Stimulated activated CD4-positive, alpha-beta T cell treated with anti-CD3 and anti-CD28 coated beads, Interleukin-1b, Interleukin-23, amount 100 ng/mL, for 4 hours (primary cell): ENCODE measurements around the gene PRAC1.

Source experiments
- DNase-seq, 2 donors: peaks; one replicate each; pipeline ENCODE4 v3.0.0-alpha.2; 2020; ENCODE audit warnings: low read depth in 2 of 2

PRAC1 gene

GRCh38 chr17:48722201-48722907 is at the start of gene PRAC1:
Gene PRAC1, minus strand, starts transcription at chr17:48722518. Its CDS starts 126 bp downstream, at chr17:48722392.
- no peak for DNase-seq

- no peak for DNase-seq
Observed at GRCh38 chr17:48770954-48771353, 48.6 kb upstream of the PRAC1 start.

GRCh38 chr17:48769009-48769675 is 46.8 kb upstream of the PRAC1 start:
- DNase-seq: no peak

GRCh38 chr17:48767263-48767774 is 45.0 kb upstream of the PRAC1 start:
- DNase-seq: no peak

GRCh38 chr17:48761114-48761513 is 38.8 kb upstream of the PRAC1 start:
- no peak for DNase-seq

- no peak for DNase-seq
Observed at GRCh38 chr17:48760411-48760810, 38.1 kb upstream of the PRAC1 start.

- no peak for DNase-seq
Observed at GRCh38 chr17:48759288-48759687, 37.0 kb upstream of the PRAC1 start.

GRCh38 chr17:48757524-48757961 is 35.2 kb upstream of the PRAC1 start:
- DNase-seq: no peak

GRCh38 chr17:48756830-48757251 is 34.5 kb upstream of the PRAC1 start:
- no peak for DNase-seq

- no peak for DNase-seq
Observed at GRCh38 chr17:48755356-48755755, 33.0 kb upstream of the PRAC1 start.

- DNase-seq: no peak
Observed at GRCh38 chr17:48754500-48755261, 32.4 kb upstream of the PRAC1 start.

GRCh38 chr17:48753794-48754499 is 31.6 kb upstream of the PRAC1 start:
- no peak for DNase-seq

GRCh38 chr17:48752399-48753288 is 30.3 kb upstream of the PRAC1 start:
- DNase-seq: no peak

- no peak for DNase-seq
Observed at GRCh38 chr17:48751733-48752398, 29.5 kb upstream of the PRAC1 start.

GRCh38 chr17:48751172-48751571 is 28.9 kb upstream of the PRAC1 start:
- no peak for DNase-seq

- DNase-seq: no peak
Observed at GRCh38 chr17:48749621-48750553, 27.6 kb upstream of the PRAC1 start.

GRCh38 chr17:48748718-48749566 is 26.6 kb upstream of the PRAC1 start:
- DNase-seq: no peak
